Gastroesophageal sphincter (tissue), 4 donors: ENCODE results near the gene TTC39B. TPM values are rescaled to one million over a fixed set of nuclear protein-coding genes. Genes with fewer than 3 reads are reported as not detected.

Experiments
- ATAC-seq: fragments of 150-250 bp; one replicate; pipeline ENCODE4 v1.9.1; 2016; ENCODE audit warnings: mild to moderate bottlenecking, moderate library complexity
- H3K27ac ChIP-seq, 4 donors: fragments of 200-600 bp; sonication (generic) in 3 of 4; 1 replicate in 3 of 4; 2 replicates in 1 of 4; pipeline ENCODE4 v1.5.1; 2016 to 2019
- H3K27me3 ChIP-seq: fragments of 200-600 bp; sonication (generic); one replicate; pipeline ENCODE4 v1.5.1; 2019
- H3K36me3 ChIP-seq, 2 donors: fragments of 200-600 bp; sonication (generic); one replicate each; pipeline ENCODE4 v1.5.1; 2019; ENCODE audit warnings: control low read depth in 1 of 2
- H3K4me1 ChIP-seq, 3 donors: fragments of 200-600 bp; sonication (generic); 1 replicate in 2 of 3; 2 replicates in 1 of 3; pipeline ENCODE4 v1.5.1; 2016 to 2019; ENCODE audit warnings: control low read depth in 2 of 3
- H3K4me3 ChIP-seq, 2 donors: fragments of 200-600 bp; sonication (generic); one replicate each; pipeline ENCODE4 v1.5.1; 2019; ENCODE audit warnings: mild to moderate bottlenecking in 1 of 2, moderate library complexity in 1 of 2
- H3K9me3 ChIP-seq, 3 donors: fragments of 200-600 bp; sonication (generic); one replicate each; pipeline ENCODE4 v1.5.1; 2017 to 2019; ENCODE audit warnings: control low read depth in 2 of 3
- CTCF ChIP-seq, 4 experiments: fragments of 200-600 bp in 2 of 4; fragments of 450-650 bp in 2 of 4; sonication (generic) in 1 of 4; IDR thresholded peaks; one replicate each; pipeline ENCODE4 v1.5.1; 2017 to 2019; ENCODE audit warnings: antibody characterized with exemption in 4 of 4, mild to moderate bottlenecking in 2 of 4, moderate library complexity in 2 of 4
- EP300 ChIP-seq: sonication (generic); formaldehyde crosslinking; IDR thresholded peaks from one replicate; pipeline ENCODE4 v1.6.1; 2017; ENCODE audit warnings: antibody characterized with exemption, mild to moderate bottlenecking
- POLR2A ChIP-seq, 2 donors: fragments of 450-650 bp; IDR thresholded peaks; one replicate each; pipeline ENCODE4 v1.6.1; 2017; ENCODE audit warnings: antibody characterized with exemption in 2 of 2, mild to moderate bottlenecking in 2 of 2, moderate library complexity in 1 of 2
- POLR2AphosphoS5 ChIP-seq: sonication (generic); formaldehyde crosslinking; IDR thresholded peaks from one replicate; pipeline ENCODE4 v1.6.1; 2017; ENCODE audit warnings: antibody characterized with exemption
- WGBS, 2 donors: methylation state at CpG; one replicate each; pipeline ENCODE4 v1.1.5; 2018; ENCODE audit warnings: low coverage in 1 of 2; 5-methylcytosine and 5-hydroxymethylcytosine counted together
- total RNA-seq, 4 donors: library from RNA; depleted of rRNA; stranded (reverse); fragments of >200 nt; gene quantifications; one replicate each; pipeline ENCODE4 v1.1.0, GENCODE V29; 2016

The TTC39B gene
- total RNA-seq, 4 donors from 2014 or later = 9.0 to 15.4 (median 11.8) TPM

DNA sequence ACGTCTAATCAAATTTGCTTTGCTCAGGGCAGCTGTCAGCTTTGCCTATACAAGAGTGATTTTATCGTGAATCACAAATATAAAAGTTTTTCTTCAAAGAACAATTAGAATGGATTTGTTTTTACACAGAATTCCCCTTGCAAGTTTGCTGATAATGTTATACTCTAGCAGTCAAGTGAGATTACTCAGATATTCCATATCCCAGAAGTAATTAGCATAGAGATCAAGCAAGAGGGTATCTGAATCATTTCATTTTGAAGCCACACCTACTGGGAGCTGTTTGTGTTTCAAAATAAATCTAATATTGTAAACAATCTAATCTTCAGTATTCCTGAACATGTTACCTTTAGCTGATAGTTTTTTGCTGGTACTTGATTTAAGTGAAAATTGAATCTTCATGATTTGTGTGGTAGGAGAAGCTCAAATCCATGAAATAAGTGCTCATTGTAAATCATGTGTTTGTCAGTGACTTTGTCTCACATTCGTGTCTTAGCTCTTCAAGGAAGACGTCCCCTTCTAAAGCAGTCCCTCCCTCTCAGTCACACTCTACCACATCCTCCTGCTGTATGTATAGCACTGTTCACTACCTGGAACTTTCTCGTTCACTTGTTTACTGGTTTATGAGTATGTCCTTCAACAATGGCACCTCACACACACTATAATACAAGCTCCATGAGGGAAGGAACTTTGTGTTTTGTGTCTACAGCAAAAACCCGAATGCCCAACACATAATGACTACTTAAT, 3.3 kb upstream of the TTC39B start:
- Histone ChIP-seq H3K4me3 (no peak overlapping the region), H3K4me1 (peaks cover 0 to 16% (median 0%) of the 10 kb centered on the region in 3 donors), H3K27me3 (no peaks in the 10 kb centered on the region), H3K9me3 (no peaks in the 10 kb centered on the region), H3K36me3 (no peaks in the 10 kb centered on the region), H3K27ac (no peak overlapping the region)
- TF ChIP-seq EP300 (no peak), CTCF (IDR thresholded peaks at IDR 0.05) (no peak), POLR2AphosphoS5 (no peak), POLR2A (IDR thresholded peaks at IDR 0.05) (no peak)
- no peak for ATAC-seq
- 53% methylated on average over 6 of the region's 6 CpGs for WGBS, 2 donors

GRCh38 chr9:15308511-15308910, 1.5 kb upstream of the TTC39B start:
- no peak overlapping the region for H3K4me3 ChIP-seq
- no peak overlapping the region for H3K27ac ChIP-seq
- 58 to 73% methylated on average over 1 of the region's 1 CpG for WGBS, 2 donors
- TF ChIP-seq EP300 = no peak
- no peak for TF ChIP-seq CTCF (IDR thresholded peaks at IDR 0.05)
- no peak for TF ChIP-seq POLR2AphosphoS5
- no peak for TF ChIP-seq POLR2A (IDR thresholded peaks at IDR 0.05)
- H3K27me3 ChIP-seq = no peaks in the 10 kb centered on the region
- no peak for ATAC-seq
- H3K36me3 ChIP-seq = no peaks in the 10 kb centered on the region
- peaks cover 0 to 25% (median 0%) of the 10 kb centered on the region in 3 donors for H3K4me1 ChIP-seq
- no peaks in the 10 kb centered on the region for H3K9me3 ChIP-seq

DNA sequence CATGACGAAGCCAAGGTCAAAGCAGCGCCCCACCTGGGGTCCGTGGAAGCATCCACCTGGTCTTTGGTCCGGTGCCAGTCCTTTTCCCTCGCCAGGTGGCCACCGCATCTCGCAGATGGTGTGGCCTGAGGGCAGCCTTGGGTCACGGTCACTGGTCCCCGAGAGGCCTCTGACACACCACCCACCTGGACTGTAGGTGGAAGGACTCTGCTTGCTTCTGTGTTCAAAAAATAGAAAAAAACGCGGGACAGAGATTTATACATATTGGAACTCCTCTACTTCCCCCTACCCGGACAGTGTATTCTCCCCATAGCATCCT, 466 bp upstream of the TTC39B start:
- no peaks in the 10 kb centered on the region for H3K9me3 ChIP-seq
- no peaks in the 10 kb centered on the region for H3K27me3 ChIP-seq
- no peaks in the 10 kb centered on the region for H3K36me3 ChIP-seq
- ATAC-seq = peak; percentile 0
- peak overlapping the region in 3 of 4 donors; percentile 92 to 93 (median 93) for H3K27ac ChIP-seq
- H3K4me3 ChIP-seq = peak overlapping the region; percentile 82 to 91
- no peak for TF ChIP-seq POLR2A (IDR thresholded peaks at IDR 0.05)
- TF ChIP-seq POLR2AphosphoS5 = no peak
- no peak for TF ChIP-seq CTCF (IDR thresholded peaks at IDR 0.05)
- TF ChIP-seq EP300 = no peak
- H3K4me1 ChIP-seq = peaks cover 0 to 25% (median 0%) of the 10 kb centered on the region in 3 donors
- whole genome bisulfite sequencing, 2 donors = 11% methylated on average over 6 of the region's 12 CpGs; no CpG with 5 or more reads in 1 of the 2 donors

DNA sequence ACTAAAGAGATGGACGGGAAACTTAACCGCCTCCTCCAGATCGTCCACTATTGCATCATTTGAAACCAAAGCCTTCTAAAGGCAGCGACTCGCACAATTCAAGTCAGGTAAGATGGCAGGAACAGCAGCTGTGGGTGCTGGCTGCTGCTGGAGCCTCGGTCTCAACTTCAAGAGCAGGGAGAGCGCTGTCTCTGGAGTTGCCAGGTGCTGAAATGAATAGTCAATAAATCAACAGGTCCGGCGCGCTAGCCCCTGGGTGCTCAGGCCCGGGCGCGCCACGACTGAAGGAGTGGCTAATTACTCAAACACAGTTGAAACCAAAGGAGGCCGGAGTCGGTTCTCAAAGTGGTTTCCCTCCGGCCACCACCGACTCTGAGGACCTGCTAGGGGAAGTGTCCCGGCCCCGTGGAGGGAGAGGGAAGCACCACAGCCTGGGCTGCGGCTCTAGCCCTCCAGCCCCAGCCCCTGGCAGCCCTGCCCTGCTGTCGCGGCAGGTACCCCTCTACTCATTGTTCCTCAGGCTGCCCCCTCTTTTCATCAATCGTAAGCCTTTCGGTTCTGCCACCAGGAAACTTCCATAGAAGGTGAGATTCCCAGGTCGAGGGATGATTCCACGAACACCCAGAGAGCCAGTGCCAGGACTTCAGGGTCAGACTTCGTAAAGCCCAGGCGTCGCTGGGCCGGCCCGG, 804 bp downstream of the TTC39B start:
- peak; percentile 30 for TF ChIP-seq POLR2AphosphoS5
- peak in 1 of 4 experiments; percentile 1 for TF ChIP-seq CTCF (IDR thresholded peaks at IDR 0.05)
- TF ChIP-seq EP300 = no peak
- peak in 1 of 2 donors; percentile 6 for TF ChIP-seq POLR2A (IDR thresholded peaks at IDR 0.05)
- Histone ChIP-seq H3K36me3 (no peaks in the 10 kb centered on the region), H3K27ac (peak overlapping the region; percentile 74 to 93 (median 92)), H3K4me3 (peak overlapping the region; percentile 82 to 91), H3K27me3 (no peaks in the 10 kb centered on the region), H3K9me3 (no peaks in the 10 kb centered on the region), H3K4me1 (peaks cover 0 to 25% (median 0%) of the 10 kb centered on the region in 3 donors)
- 3 to 13% methylated on average over 8 to 10 of the region's 32 CpGs for WGBS, 2 donors
- peak; percentile 49 for ATAC-seq
